Measurements from ENCODE around the gene KLHDC2. TPM values are rescaled to one million over a fixed set of nuclear protein-coding genes. Genes with fewer than 3 reads are reported as not detected.
"Not testable (repeated sequence)": the region's sequence is repeated elsewhere in the genome, so short reads cannot be mapped to it uniquely, and the experiment has no call there.

KLHDC2 gene
- total RNA-seq, 1 donor: 83.2 TPM

DNA sequence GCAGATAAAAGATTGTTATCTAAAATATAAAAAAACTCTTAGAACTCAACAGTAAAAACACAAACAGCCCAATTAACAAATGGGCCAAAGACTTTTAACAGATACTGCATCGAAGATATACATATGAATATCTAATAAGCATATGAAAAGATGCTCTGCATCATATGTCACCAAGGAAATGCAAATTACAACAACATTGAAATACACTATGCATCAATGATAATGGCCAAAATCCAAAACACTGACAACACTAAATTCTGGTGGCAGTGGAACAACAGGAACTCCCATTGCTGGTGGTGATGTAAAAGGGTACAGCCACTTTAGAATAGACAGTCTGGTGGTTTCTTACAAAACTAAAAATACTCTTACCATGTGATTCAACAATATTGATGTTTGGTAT is 40.8 kb downstream of the KLHDC2 start:
- H2AFZ ChIP-seq (ENCODE audit: low read length): no peak overlapping the region
- TF ChIP-seq, protein P1, sequence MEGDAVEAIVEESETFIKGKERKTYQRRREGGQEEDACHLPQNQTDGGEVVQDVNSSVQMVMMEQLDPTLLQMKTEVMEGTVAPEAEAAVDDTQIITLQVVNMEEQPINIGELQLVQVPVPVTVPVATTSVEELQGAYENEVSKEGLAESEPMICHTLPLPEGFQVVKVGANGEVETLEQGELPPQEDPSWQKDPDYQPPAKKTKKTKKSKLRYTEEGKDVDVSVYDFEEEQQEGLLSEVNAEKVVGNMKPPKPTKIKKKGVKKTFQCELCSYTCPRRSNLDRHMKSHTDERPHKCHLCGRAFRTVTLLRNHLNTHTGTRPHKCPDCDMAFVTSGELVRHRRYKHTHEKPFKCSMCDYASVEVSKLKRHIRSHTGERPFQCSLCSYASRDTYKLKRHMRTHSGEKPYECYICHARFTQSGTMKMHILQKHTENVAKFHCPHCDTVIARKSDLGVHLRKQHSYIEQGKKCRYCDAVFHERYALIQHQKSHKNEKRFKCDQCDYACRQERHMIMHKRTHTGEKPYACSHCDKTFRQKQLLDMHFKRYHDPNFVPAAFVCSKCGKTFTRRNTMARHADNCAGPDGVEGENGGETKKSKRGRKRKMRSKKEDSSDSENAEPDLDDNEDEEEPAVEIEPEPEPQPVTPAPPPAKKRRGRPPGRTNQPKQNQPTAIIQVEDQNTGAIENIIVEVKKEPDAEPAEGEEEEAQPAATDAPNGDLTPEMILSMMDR (IDR thresholded peaks at IDR 0.05; ENCODE audit: extremely low read depth, low read depth, low read length): no peak
- DNase-seq (ENCODE audit: insufficient read length, low spot score, missing footprints): no peak
- peaks cover 67% of the 10 kb centered on the region for H3K36me3 ChIP-seq (ENCODE audit: insufficient read depth, low read length)
- H3K27ac ChIP-seq (ENCODE audit: low read depth, low read length): no peak overlapping the region
- H3K79me2 ChIP-seq (ENCODE audit: insufficient read depth, low read length): peaks cover 5% of the 10 kb centered on the region
- no peak overlapping the region for H3K4me2 ChIP-seq (ENCODE audit: insufficient read depth, low read length)
- no peaks in the 10 kb centered on the region for H3K27me3 ChIP-seq (ENCODE audit: insufficient read depth, low read length)
- H4K20me1 ChIP-seq (ENCODE audit: insufficient read depth, low read length): peaks cover 3% of the 10 kb centered on the region
- no peaks in the 10 kb centered on the region for H3K4me1 ChIP-seq (ENCODE audit: insufficient read depth, low read length)
- H3K9me3 ChIP-seq (ENCODE audit: low read depth, low read length): no peaks in the 10 kb centered on the region
- H3K4me3 ChIP-seq (ENCODE audit: insufficient read depth, low read length): no peak overlapping the region

DNA sequence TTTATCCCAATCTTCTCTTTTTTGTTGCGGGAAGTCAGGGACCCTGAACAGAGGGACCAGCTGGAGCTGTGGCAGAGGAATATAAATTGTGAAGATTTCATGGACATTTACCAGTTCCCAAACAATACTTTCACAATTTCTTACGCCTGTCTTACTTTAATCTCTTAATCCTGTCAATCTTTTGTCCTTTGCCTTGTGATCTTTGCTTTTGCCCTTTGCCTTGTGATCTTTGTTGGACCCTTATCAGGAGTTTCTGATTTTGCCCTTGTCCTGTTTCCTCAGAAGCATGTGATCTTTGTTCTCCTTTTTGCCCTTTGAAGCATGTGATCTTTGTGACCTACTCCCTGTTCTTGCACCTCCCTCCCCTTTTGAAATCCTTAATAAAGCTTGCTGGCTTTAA is 48.2 kb downstream of the KLHDC2 start:
- H4K20me1 ChIP-seq (ENCODE audit: insufficient read depth, low read length); H3K27ac ChIP-seq (ENCODE audit: low read depth, low read length); H3K4me1 ChIP-seq (ENCODE audit: insufficient read depth, low read length); H3K4me3 ChIP-seq (ENCODE audit: insufficient read depth, low read length); H3K27me3 ChIP-seq (ENCODE audit: insufficient read depth, low read length); H2AFZ ChIP-seq (ENCODE audit: low read length); DNase-seq (ENCODE audit: insufficient read length, low spot score, missing footprints); H3K4me2 ChIP-seq (ENCODE audit: insufficient read depth, low read length); H3K9me3 ChIP-seq (ENCODE audit: low read depth, low read length); H3K79me2 ChIP-seq (ENCODE audit: insufficient read depth, low read length): not testable (repeated sequence)
- H3K36me3 ChIP-seq (ENCODE audit: insufficient read depth, low read length): peaks cover 67% of the 10 kb centered on the region

DNA sequence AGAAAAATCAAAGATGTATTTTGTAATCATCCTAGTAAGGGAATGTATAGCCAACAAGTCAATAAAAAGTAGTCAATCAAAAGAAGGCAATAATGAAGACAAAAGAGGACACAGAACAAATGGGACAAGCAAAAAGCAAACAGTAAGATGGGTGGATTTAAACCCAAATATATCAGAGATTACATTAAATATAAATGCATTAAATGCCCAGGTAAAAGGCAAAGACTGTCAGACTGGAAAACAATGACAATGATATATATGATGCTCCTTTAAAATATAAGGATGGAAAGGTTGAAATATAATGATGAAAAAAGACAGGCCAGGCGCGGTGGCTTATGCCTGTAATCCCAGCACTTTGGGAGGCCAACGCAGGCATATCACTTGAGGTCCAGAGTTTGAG is 48.9 kb downstream of the KLHDC2 start:
- peaks cover 60% of the 10 kb centered on the region for H3K36me3 ChIP-seq (ENCODE audit: insufficient read depth, low read length)
- H3K4me1 ChIP-seq (ENCODE audit: insufficient read depth, low read length): no peaks in the 10 kb centered on the region
- no peaks in the 10 kb centered on the region for H3K9me3 ChIP-seq (ENCODE audit: low read depth, low read length)
- H3K4me3 ChIP-seq (ENCODE audit: insufficient read depth, low read length): no peak overlapping the region
- H3K27me3 ChIP-seq (ENCODE audit: insufficient read depth, low read length): no peaks in the 10 kb centered on the region
- no peak overlapping the region for H2AFZ ChIP-seq (ENCODE audit: low read length)
- no peak for DNase-seq (ENCODE audit: insufficient read length, low spot score, missing footprints)
- TF ChIP-seq, protein P1 (IDR thresholded peaks at IDR 0.05; ENCODE audit: extremely low read depth, low read depth, low read length): no peak
- no peak overlapping the region for H3K27ac ChIP-seq (ENCODE audit: low read depth, low read length)
- H3K79me2 ChIP-seq (ENCODE audit: insufficient read depth, low read length): no peaks in the 10 kb centered on the region
- no peak overlapping the region for H3K4me2 ChIP-seq (ENCODE audit: insufficient read depth, low read length)
- H4K20me1 ChIP-seq (ENCODE audit: insufficient read depth, low read length): no peaks in the 10 kb centered on the region

DNA sequence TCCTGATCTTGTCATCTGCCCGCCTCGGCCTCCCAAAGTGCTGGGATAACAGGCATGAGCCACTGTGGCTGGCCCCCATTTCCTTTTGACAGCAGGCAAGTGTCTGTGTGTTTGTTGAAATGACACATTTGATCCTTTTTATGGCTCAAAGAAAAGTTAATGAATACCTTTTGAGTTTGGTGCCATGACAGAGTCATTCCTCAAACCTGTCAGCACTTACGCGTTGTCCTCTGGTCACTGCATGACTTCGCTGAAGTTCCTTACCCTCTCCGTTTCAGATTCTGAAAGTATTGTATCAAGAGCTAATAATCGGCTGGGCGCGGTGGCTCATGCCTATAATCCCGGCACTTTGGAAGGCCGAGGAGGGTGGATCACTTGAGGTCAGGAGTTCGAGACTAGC is 52.2 kb downstream of the KLHDC2 start:
- no peak overlapping the region for H3K4me3 ChIP-seq (ENCODE audit: insufficient read depth, low read length)
- no peaks in the 10 kb centered on the region for H3K79me2 ChIP-seq (ENCODE audit: insufficient read depth, low read length)
- H3K4me2 ChIP-seq (ENCODE audit: insufficient read depth, low read length): no peak overlapping the region
- H2AFZ ChIP-seq (ENCODE audit: low read length): no peak overlapping the region
- H3K36me3 ChIP-seq (ENCODE audit: insufficient read depth, low read length): peaks cover 59% of the 10 kb centered on the region
- H3K4me1 ChIP-seq (ENCODE audit: insufficient read depth, low read length): no peaks in the 10 kb centered on the region
- H3K27me3 ChIP-seq (ENCODE audit: insufficient read depth, low read length): no peaks in the 10 kb centered on the region
- TF ChIP-seq, protein P1 (IDR thresholded peaks at IDR 0.05; ENCODE audit: extremely low read depth, low read depth, low read length): no peak
- no peaks in the 10 kb centered on the region for H4K20me1 ChIP-seq (ENCODE audit: insufficient read depth, low read length)
- no peak overlapping the region for H3K27ac ChIP-seq (ENCODE audit: low read depth, low read length)
- no peak for DNase-seq (ENCODE audit: insufficient read length, low spot score, missing footprints)
- H3K9me3 ChIP-seq (ENCODE audit: low read depth, low read length): no peaks in the 10 kb centered on the region
